HepG2 (cell line): ENCODE measurements around the gene BORCS5. TPM values are rescaled to one million over a fixed set of nuclear protein-coding genes. Genes with fewer than 3 reads are reported as not detected.

Source experiments
- CBX1 ChIP-seq: IDR thresholded peaks from one replicate; pipeline ENCODE4 v1.6.1; 2016; ENCODE audit warnings: antibody characterized with exemption, low read depth
- CC2D1A ChIP-seq: sonication (generic); formaldehyde crosslinking; IDR thresholded peaks from 2 replicates; pipeline ENCODE4 v1.8.1; 2023; ENCODE audit warnings: mild to moderate bottlenecking, missing genetic modification reagents
- FOSL2 ChIP-seq: sonication (generic); formaldehyde crosslinking; IDR thresholded peaks from 2 replicates; pipeline ENCODE4 v1.4.0; 2020; ENCODE audit warnings: missing genetic modification reagents
- GFI1 ChIP-seq: sonication (generic); formaldehyde crosslinking; IDR thresholded peaks from 2 replicates; pipeline ENCODE4 v1.5.0; 2020; ENCODE audit warnings: missing genetic modification reagents, mild to moderate bottlenecking, borderline replicate concordance
- GTF3A ChIP-seq: sonication (generic); formaldehyde crosslinking; conservative IDR thresholded peaks from 2 replicates; pipeline ENCODE4 v1.4.0; 2020; ENCODE audit warnings: mild to moderate bottlenecking, missing genetic modification reagents
- HES4 ChIP-seq: sonication (generic); formaldehyde crosslinking; IDR thresholded peaks from 2 replicates; pipeline ENCODE4 v1.9.0; 2021; ENCODE audit warnings: mild to moderate bottlenecking, missing genetic modification reagents, borderline replicate concordance
- HOXA3 ChIP-seq: sonication (generic); formaldehyde crosslinking; IDR thresholded peaks from 2 replicates; pipeline ENCODE4 v1.5.0; 2020; ENCODE audit warnings: missing genetic modification reagents
- IRX3 ChIP-seq: sonication (generic); formaldehyde crosslinking; IDR thresholded peaks from 2 replicates; pipeline ENCODE4 v1.8.1; 2023; ENCODE audit warnings: mild to moderate bottlenecking, low read depth, missing genetic modification reagents, borderline replicate concordance
- JUN ChIP-seq: sonication (generic); formaldehyde crosslinking; IDR thresholded peaks from 2 replicates; pipeline ENCODE4 v1.4.0; 2020; ENCODE audit warnings: mild to moderate bottlenecking, missing genetic modification reagents
- MED13 ChIP-seq: sonication (generic); formaldehyde crosslinking; IDR thresholded peaks from 2 replicates; pipeline ENCODE4 v1.5.0; 2020; ENCODE audit warnings: missing genetic modification reagents
- NRL ChIP-seq: sonication (generic); formaldehyde crosslinking; IDR thresholded peaks from 2 replicates; pipeline ENCODE4 v1.5.0; 2020; ENCODE audit warnings: missing genetic modification reagents, mild to moderate bottlenecking, moderate library complexity, borderline replicate concordance
- RFX5 ChIP-seq: IDR thresholded peaks from 2 replicates; pipeline ENCODE4 v1.6.1; 2011; ENCODE audit warnings: low read depth, low read length, improper control_type of control experiment
- RFXAP ChIP-seq: sonication (generic); formaldehyde crosslinking; IDR thresholded peaks from 2 replicates; pipeline ENCODE4 v1.4.0; 2020; ENCODE audit warnings: missing genetic modification reagents, borderline replicate concordance
- SMAD9 ChIP-seq: sonication (generic); formaldehyde crosslinking; IDR thresholded peaks from 2 replicates; pipeline ENCODE4 v1.5.1; 2020; ENCODE audit warnings: mild to moderate bottlenecking, missing genetic modification reagents
- TARDBP ChIP-seq: sonication (generic); formaldehyde crosslinking; IDR thresholded peaks from 2 replicates; pipeline ENCODE4 v1.8.0; 2022; ENCODE audit warnings: mild to moderate bottlenecking, missing genetic modification reagents
- TGIF2 ChIP-seq: IDR thresholded peaks from 2 replicates; pipeline ENCODE4 v1.6.1; 2016; ENCODE audit warnings: control low read depth, missing compliant biosample characterization
- THYN1 ChIP-seq: sonication (generic); formaldehyde crosslinking; IDR thresholded peaks from 2 replicates; pipeline ENCODE4 v1.8.1; 2023; ENCODE audit warnings: low read depth, mild to moderate bottlenecking, moderate library complexity, missing genetic modification reagents, borderline replicate concordance
- TOPORS ChIP-seq: sonication (generic); formaldehyde crosslinking; IDR thresholded peaks from 2 replicates; pipeline ENCODE4 v1.8.0; 2023; ENCODE audit warnings: mild to moderate bottlenecking, missing genetic modification reagents
- ZBTB7B ChIP-seq: sonication (generic); formaldehyde crosslinking; IDR thresholded peaks from 2 replicates; pipeline ENCODE4 v1.4.0; 2020; ENCODE audit warnings: missing genetic modification reagents
- ZNF136 ChIP-seq: sonication (generic); formaldehyde crosslinking; IDR thresholded peaks from 2 replicates; pipeline ENCODE4 v1.8.1; 2022; ENCODE audit warnings: low read depth, mild to moderate bottlenecking, moderate library complexity, missing genetic modification reagents
- ZNF143 ChIP-seq: sonication (generic); formaldehyde crosslinking; IDR thresholded peaks from 2 replicates; pipeline ENCODE4 v1.4.0; 2020; ENCODE audit warnings: missing genetic modification reagents
- ZNF326 ChIP-seq: sonication (generic); formaldehyde crosslinking; IDR thresholded peaks from 2 replicates; pipeline ENCODE4 v1.4.0; 2020; ENCODE audit warnings: missing genetic modification reagents, borderline replicate concordance
- ZNF333 ChIP-seq: sonication (generic); formaldehyde crosslinking; IDR thresholded peaks from 2 replicates; pipeline ENCODE4 v1.4.0; 2020; ENCODE audit warnings: mild to moderate bottlenecking, missing genetic modification reagents, borderline replicate concordance
- ZNF569 ChIP-seq: sonication (generic); formaldehyde crosslinking; IDR thresholded peaks from 2 replicates; pipeline ENCODE4 v1.5.0; 2020; ENCODE audit warnings: mild to moderate bottlenecking, missing genetic modification reagents, moderate library complexity, borderline replicate concordance
- ZNF652 ChIP-seq: IDR thresholded peaks from 2 replicates; pipeline ENCODE4 v1.6.1; 2016; ENCODE audit warnings: low read depth, borderline replicate concordance
- polyA plus RNA-seq, 8 experiments: library from polyadenylated mRNA; depleted of rRNA in 3 of 8; stranded (reverse) in 7 of 8; unstranded in 1 of 8; fragments of >200 nt; fragmentation: Illumina TruSeq in 4 of 8; extraction: Trizol in 4 of 8; gene quantifications; 2 replicates each; pipeline versions ENCODE4 v1.2.1 to v1.2.3, GENCODE V29; 2011 to 2016; ENCODE audit warnings: low read depth in 4 of 8, missing spikeins in 1 of 8, mixed read lengths in 1 of 8; ENCODE audit not compliant: insufficient read depth in 1 of 8
- total RNA-seq, 5 experiments: library from RNA; depleted of rRNA; stranded (reverse); fragments of >200 nt; fragmentation: Illumina TruSeq; extraction: Trizol; gene quantifications; 2 replicates each; pipeline ENCODE4 v1.2.3, GENCODE V29; 2016; ENCODE audit warnings: low read depth in 1 of 5
- TF ChIP-seq, protein P1 (sequence below): IDR thresholded peaks from 2 replicates; pipeline ENCODE4 v1.6.1; 2012; ENCODE audit warnings: low read depth, low read length, improper control_type of control experiment
- TF ChIP-seq, protein P2 (sequence below): IDR thresholded peaks from 2 replicates; pipeline ENCODE4 v1.6.1; 2016; ENCODE audit warnings: low read depth, borderline replicate concordance
- TF ChIP-seq, protein P3 (sequence below): IDR thresholded peaks from 2 replicates; pipeline ENCODE4 v1.6.1; 2016; ENCODE audit warnings: missing compliant biosample characterization, missing genetic modification reagents, borderline replicate concordance

Gene BORCS5
- total and polyA plus RNA-seq, 2 of the 13 experiments (the other 11 are each of a cell fraction or from before 2014, with no cell fraction given): 3.9 to 4.7 TPM

DNA sequence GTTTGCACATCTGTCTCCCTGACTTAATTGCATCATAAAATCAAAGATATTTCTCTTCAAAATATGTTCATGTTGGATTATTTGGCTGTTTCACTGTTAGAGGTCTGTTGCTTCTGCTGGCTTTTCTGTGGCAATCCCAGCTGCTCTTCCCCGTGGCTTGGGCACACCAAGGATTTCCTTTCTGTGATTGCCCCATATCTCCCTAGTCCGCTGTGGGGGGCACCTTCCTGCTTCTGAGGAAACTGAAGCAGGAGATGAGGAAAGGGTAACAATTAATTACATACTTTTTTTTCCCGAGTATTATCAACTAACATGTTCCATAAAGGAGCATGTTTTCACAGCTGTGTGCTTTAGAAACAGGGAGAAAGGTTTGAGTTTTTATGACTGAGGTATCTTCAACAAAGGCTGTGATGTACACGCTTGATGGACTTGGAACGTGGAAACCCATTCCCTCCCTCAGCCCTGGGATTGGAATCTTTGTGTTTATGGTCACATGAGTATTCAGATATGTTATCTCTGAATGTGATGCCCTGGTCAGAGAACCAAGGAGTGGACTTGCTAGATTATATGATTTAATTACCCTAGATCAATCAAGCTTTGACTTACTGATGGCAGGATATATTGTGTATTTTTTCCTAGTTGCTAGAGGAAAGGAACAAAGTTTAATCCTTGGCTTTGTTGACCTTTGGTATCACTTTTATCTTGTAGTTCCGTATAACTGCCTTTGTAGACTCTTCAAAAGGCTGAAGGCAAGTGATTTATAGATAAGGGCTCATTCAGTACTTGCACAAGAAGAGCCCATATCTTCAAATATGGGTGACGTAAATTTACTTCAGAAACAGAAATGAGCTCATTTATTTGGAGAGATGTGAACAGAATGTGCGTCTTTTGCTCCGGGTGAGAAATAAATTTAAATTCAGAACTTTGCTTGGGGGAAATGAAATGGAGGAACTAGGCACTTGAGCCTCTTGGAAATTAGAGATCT lies 46.7 kb downstream of the BORCS5 start (continued):
- TF ChIP-seq ZNF333 (no peak), RFXAP (CRISPR knock-in tag) (peak; percentile 43; the same call in 1 of the 2 replicates), HES4 (CRISPR knock-in tag) (no peak), TOPORS (CRISPR knock-in tag) (0 out of 2 replicates have a peak, but pooled peaks have one; percentile 58), RFX5 (no peak), CBX1 (no peak), IRX3 (CRISPR knock-in tag) (no peak), TARDBP (CRISPR knock-in tag) (peak; percentile 70; the same call in 1 of the 2 replicates), ZNF652 (CRISPR knock-in tag) (no peak), FOSL2 (CRISPR knock-in tag) (peak; percentile 37; the same call in 1 of the 2 replicates), CC2D1A (CRISPR knock-in tag) (no peak), GFI1 (CRISPR knock-in tag) (peak; percentile 87), HOXA3 (CRISPR knock-in tag) (peak; percentile 55; the same call in 1 of the 2 replicates), GTF3A (CRISPR knock-in tag) (0 out of 2 replicates have a peak, but pooled peaks have one; percentile 35), ZNF326 (no peak), MED13 (CRISPR knock-in tag) (peak; percentile 99), TGIF2 (CRISPR knock-in tag) (no peak), NRL (CRISPR knock-in tag) (no peak), THYN1 (CRISPR knock-in tag) (no peak), SMAD9 (CRISPR knock-in tag) (no peak), JUN (CRISPR knock-in tag) (peak; percentile 92), ZNF136 (CRISPR knock-in tag) (no peak), ZNF569 (CRISPR knock-in tag) (no peak), ZNF143 (CRISPR knock-in tag) (0 out of 2 replicates have a peak, but pooled peaks have one; percentile 23), ZBTB7B (CRISPR knock-in tag) (0 out of 2 replicates have a peak, but pooled peaks have one; percentile 11)
- TF ChIP-seq, protein P1, sequence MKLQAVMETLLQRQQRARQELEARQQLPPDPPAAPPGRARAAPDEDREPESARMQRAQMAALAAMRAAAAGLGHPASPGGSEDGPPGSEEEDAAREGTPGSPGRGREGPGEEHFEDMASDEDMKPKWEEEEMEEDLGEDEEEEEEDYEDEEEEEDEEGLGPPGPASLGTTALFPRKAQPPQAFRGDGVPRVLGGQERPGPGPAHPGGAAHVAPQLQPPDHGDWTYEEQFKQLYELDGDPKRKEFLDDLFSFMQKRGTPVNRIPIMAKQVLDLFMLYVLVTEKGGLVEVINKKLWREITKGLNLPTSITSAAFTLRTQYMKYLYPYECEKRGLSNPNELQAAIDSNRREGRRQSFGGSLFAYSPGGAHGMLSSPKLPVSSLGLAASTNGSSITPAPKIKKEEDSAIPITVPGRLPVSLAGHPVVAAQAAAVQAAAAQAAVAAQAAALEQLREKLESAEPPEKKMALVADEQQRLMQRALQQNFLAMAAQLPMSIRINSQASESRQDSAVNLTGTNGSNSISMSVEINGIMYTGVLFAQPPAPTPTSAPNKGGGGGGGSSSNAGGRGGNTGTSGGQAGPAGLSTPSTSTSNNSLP: peak; percentile 89
- TF ChIP-seq, protein P2, sequence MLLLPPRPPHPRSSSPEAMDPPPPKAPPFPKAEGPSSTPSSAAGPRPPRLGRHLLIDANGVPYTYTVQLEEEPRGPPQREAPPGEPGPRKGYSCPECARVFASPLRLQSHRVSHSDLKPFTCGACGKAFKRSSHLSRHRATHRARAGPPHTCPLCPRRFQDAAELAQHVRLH (CRISPR knock-in tag): no peak
- TF ChIP-seq, protein P3, sequence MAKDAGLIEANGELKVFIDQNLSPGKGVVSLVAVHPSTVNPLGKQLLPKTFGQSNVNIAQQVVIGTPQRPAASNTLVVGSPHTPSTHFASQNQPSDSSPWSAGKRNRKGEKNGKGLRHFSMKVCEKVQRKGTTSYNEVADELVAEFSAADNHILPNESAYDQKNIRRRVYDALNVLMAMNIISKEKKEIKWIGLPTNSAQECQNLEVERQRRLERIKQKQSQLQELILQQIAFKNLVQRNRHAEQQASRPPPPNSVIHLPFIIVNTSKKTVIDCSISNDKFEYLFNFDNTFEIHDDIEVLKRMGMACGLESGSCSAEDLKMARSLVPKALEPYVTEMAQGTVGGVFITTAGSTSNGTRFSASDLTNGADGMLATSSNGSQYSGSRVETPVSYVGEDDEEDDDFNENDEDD (CRISPR knock-in tag): peak; percentile 89; the same call in 1 of the 2 replicates
